Activated T-helper 1 cell treated with anti-CD3 and anti-CD28 coated beads, Interleukin-12 subunit alpha, Interleukin-12 subunit beta, Interleukin-2, Interleukin-4 antibody, amounts not matched to agents 30 ng/mL and 10 ng/mL and 1 ng/mL, durations not matched to agents 14 hours and 24 hours and 36 hours (primary cell): ENCODE results near the gene CAPRIN2. TPM values are rescaled to one million over a fixed set of nuclear protein-coding genes. Genes with fewer than 3 reads are reported as not detected.
A peak's percentile ranks its signal among the peaks of the same experiment; 100 is the strongest.

Source experiments
- DNase-seq: peaks from one replicate; pipeline ENCODE4 v3.0.0; 2021; ENCODE audit warnings: low spot score
- H3K27ac Mint-ChIP-seq: one replicate; pipeline ENCODE4 v1.8.0; 2021; ENCODE audit warnings: mild to moderate bottlenecking, mixed read lengths
- H3K27me3 Mint-ChIP-seq: one replicate; pipeline ENCODE4 v1.8.0; 2022; ENCODE audit warnings: mild to moderate bottlenecking, moderate library complexity, mixed read lengths; ENCODE audit not compliant: insufficient read depth
- H3K36me3 Mint-ChIP-seq: one replicate; pipeline ENCODE4 v1.8.0; 2021; ENCODE audit warnings: low read depth, mixed read lengths
- H3K4me1 Mint-ChIP-seq: one replicate; pipeline ENCODE4 v1.8.0; 2021; ENCODE audit warnings: low read depth, mixed read lengths
- H3K4me3 Mint-ChIP-seq: one replicate; pipeline ENCODE4 v1.8.0; 2021; ENCODE audit warnings: mild to moderate bottlenecking, moderate library complexity, mixed read lengths
- H3K9me3 Mint-ChIP-seq: one replicate; pipeline ENCODE4 v1.8.0; 2021; ENCODE audit warnings: mixed read lengths
- intact Hi-C: fragments of 100-400 bp; cut with micrococcal nuclease; formaldehyde crosslinking; loops from one replicate; pipeline ENCODE4 v1.15.1; 2024
- total RNA-seq: library from RNA; stranded (reverse); gene quantifications from 2 replicates; pipeline ENCODE4 v1.2.3, GENCODE V29; 2022

The CAPRIN2 gene
- total RNA-seq, 1 donor from 2014 or later = 9.1 TPM

DNA sequence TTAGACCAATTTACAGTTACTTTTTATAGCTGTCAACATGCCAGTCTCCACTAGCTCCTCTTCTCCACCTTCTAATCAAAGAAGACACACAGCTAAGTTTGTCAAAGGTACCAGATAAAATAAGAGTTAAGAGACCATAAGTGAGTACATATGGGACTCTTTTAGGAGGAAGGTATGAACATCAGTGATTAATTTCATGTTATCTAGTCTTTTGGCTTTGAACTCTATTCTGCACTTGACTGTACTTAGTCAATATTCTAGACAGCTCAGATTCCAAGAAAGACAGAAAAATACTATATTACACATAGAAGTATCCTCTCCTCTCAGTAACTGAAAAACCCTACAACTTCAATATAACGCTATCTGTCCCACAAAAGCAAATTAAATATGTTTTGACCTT is 28.1 kb downstream of the CAPRIN2 start:
- no peaks in the 10 kb centered on the region for H3K27me3 Mint-ChIP-seq
- H3K9me3 Mint-ChIP-seq = no peaks in the 10 kb centered on the region
- no peak for DNase-seq
- no peak overlapping the region for H3K4me3 Mint-ChIP-seq
- no peak overlapping the region for H3K27ac Mint-ChIP-seq
- no peaks in the 10 kb centered on the region for H3K4me1 Mint-ChIP-seq
- peaks cover 4% of the 10 kb centered on the region for H3K36me3 Mint-ChIP-seq
- intact Hi-C loops = no loop called here

DNA sequence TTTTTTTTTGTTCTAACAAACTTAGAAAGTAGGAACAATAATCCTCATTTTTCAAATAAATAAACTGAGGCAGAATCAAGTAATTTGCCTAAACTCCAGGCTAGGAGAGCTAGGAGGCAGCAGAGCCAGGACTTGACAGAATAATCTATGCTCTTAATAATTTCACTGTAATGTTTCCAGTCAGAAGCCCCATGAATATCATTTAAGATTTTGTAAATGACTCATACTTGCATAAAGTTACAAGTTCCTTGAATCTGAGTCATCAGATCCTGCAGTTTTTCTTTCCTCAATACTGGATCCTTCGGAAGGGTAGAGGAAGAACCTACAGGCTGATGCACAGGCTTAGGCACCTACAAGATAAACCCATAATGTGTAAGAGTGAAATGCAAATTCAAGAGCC is 29.0 kb downstream of the CAPRIN2 start:
- Mint-ChIP-seq H3K36me3 (peaks cover 4% of the 10 kb centered on the region), H3K4me1 (no peaks in the 10 kb centered on the region), H3K9me3 (no peaks in the 10 kb centered on the region), H3K27ac (no peak overlapping the region), H3K27me3 (no peaks in the 10 kb centered on the region), H3K4me3 (no peak overlapping the region)
- DNase-seq = no peak
- intact Hi-C loops = no loop called here

- Mint-ChIP-seq H3K27me3 (no peaks in the 10 kb centered on the region), H3K4me1 (no peaks in the 10 kb centered on the region), H3K27ac (no peak overlapping the region), H3K9me3 (no peaks in the 10 kb centered on the region), H3K36me3 (peaks cover 7% of the 10 kb centered on the region), H3K4me3 (no peak overlapping the region)
- intact Hi-C loops = no loop called here
- DNase-seq = no peak
These were observed 35.7 kb downstream of the CAPRIN2 start for GRCh38 chr12:30719060-30719459.

GRCh38 chr12:30707613-30708342 is 47.0 kb downstream of the CAPRIN2 start:
- no peak overlapping the region for H3K4me3 Mint-ChIP-seq
- DNase-seq = no peak
- peaks cover 5% of the 10 kb centered on the region for H3K27me3 Mint-ChIP-seq
- intact Hi-C loops = no loop called here
- H3K36me3 Mint-ChIP-seq = peaks cover 2% of the 10 kb centered on the region
- H3K9me3 Mint-ChIP-seq = no peaks in the 10 kb centered on the region
- no peaks in the 10 kb centered on the region for H3K4me1 Mint-ChIP-seq
- no peak overlapping the region for H3K27ac Mint-ChIP-seq

- intact Hi-C loops = no loop called here
- H3K27me3 Mint-ChIP-seq = peaks cover 5% of the 10 kb centered on the region
- H3K4me1 Mint-ChIP-seq = no peaks in the 10 kb centered on the region
- peaks cover 2% of the 10 kb centered on the region for H3K36me3 Mint-ChIP-seq
- H3K9me3 Mint-ChIP-seq = no peaks in the 10 kb centered on the region
- no peak overlapping the region for H3K27ac Mint-ChIP-seq
- no peak for DNase-seq
- H3K4me3 Mint-ChIP-seq = no peak overlapping the region
These were observed 48.3 kb downstream of the CAPRIN2 start for GRCh38 chr12:30706476-30706875.

GRCh38 chr12:30701056-30701455 is 53.7 kb downstream of the CAPRIN2 start:
- intact Hi-C loops = no loop called here
- no peak for DNase-seq
- no peak overlapping the region for H3K27ac Mint-ChIP-seq
- no peaks in the 10 kb centered on the region for H3K36me3 Mint-ChIP-seq
- no peaks in the 10 kb centered on the region for H3K9me3 Mint-ChIP-seq
- peaks cover 5% of the 10 kb centered on the region for H3K4me1 Mint-ChIP-seq
- H3K27me3 Mint-ChIP-seq = peaks cover 11% of the 10 kb centered on the region
- no peak overlapping the region for H3K4me3 Mint-ChIP-seq

DNA sequence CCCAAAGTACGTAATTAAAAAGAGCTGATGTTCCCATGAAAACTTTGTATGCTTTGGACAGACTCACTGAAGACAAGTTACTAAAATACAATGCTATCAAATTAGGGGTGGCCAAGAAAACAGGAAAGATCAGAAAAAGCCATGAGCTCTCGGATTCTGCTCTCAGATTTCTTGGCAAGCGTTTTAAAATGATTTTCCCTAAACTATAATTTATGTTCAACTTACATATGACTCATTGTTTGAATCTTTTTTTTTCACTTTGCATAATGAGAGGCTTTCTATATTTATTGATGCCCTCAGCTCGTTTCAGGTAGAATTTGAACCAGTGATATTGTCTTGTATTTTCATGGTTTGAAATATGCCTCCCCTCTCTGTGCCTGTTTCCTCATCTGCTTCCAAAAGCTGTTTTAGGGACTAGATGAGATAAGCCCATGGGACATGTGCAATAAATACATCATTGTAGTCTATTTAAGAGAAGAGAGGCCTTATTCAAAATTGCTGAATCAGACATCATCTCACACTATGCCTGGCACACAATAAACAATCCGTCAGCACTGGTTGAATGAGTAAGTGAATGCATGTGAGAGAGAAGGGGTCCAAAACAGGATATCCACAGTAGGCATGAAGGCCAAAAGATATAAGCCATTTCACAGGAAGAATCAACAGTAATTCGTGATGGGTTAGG is 54.4 kb downstream of the CAPRIN2 start:
- H3K27ac Mint-ChIP-seq = no peak overlapping the region
- peaks cover 9% of the 10 kb centered on the region for H3K4me1 Mint-ChIP-seq
- DNase-seq = no peak
- peaks cover 9% of the 10 kb centered on the region for H3K27me3 Mint-ChIP-seq
- no peaks in the 10 kb centered on the region for H3K36me3 Mint-ChIP-seq
- no peak overlapping the region for H3K4me3 Mint-ChIP-seq
- intact Hi-C loops = no loop called here
- no peaks in the 10 kb centered on the region for H3K9me3 Mint-ChIP-seq

DNA sequence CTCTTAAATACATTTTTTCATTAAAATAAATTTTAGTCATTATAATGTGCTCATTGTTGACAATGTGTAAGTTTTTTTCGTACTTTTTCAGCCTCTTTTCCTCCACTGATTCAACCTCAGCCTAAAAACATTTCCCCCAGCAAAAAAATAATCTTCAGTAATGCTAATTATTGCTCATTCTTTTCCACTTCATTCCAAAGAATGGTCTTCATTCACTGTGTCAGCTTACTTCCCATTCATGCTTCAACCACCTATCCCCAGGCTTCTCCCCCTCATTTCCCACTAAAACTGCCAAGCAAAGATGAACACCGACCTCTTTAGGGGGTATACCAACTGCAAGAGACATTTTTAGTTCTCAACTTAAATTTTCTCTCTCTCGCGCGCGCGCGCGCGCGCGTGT is 56.4 kb downstream of the CAPRIN2 start:
- H3K4me3 Mint-ChIP-seq = no peak overlapping the region
- intact Hi-C loops = loop anchor here (5.0 to 10.0 kb wide), 2 partner anchors 109 to 376 kb away; partner anchors contain the start of gene DDX11
- no peaks in the 10 kb centered on the region for H3K9me3 Mint-ChIP-seq
- peaks cover 6% of the 10 kb centered on the region for H3K27me3 Mint-ChIP-seq
- DNase-seq = no peak
- H3K4me1 Mint-ChIP-seq = peaks cover 25% of the 10 kb centered on the region
- no peaks in the 10 kb centered on the region for H3K36me3 Mint-ChIP-seq
- no peak overlapping the region for H3K27ac Mint-ChIP-seq

DNA sequence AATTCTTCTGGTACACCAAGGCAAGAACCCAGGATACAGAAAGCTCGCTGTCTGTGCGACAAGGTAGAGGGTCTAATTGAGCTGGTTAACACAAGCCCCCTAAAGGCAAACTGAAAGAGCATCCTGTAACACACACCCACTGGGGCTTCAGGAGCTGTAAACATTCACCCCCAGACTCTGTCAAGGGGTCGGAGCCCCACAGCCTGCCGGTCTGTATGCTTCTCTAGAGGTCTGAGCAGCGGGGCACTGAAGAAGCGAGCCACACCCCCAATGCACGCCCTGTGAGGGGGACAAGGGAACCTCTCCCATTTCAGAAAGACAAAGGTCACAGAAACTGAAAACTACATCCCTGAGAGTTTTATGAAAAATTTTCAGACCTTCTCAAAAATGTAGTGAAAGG is 57.8 kb downstream of the CAPRIN2 start:
- peak overlapping the region; percentile 25 for H3K4me3 Mint-ChIP-seq
- H3K36me3 Mint-ChIP-seq = no peaks in the 10 kb centered on the region
- H3K27ac Mint-ChIP-seq = no peak overlapping the region
- peaks cover 6% of the 10 kb centered on the region for H3K27me3 Mint-ChIP-seq
- DNase-seq = no peak
- peaks cover 34% of the 10 kb centered on the region for H3K4me1 Mint-ChIP-seq
- intact Hi-C loops = loop anchor here (5.0 to 10.0 kb wide), 2 partner anchors 110 to 378 kb away; partner anchors contain the start of gene DDX11
- H3K9me3 Mint-ChIP-seq = no peaks in the 10 kb centered on the region

GRCh38 chr12:30696486-30696885 is 58.3 kb downstream of the CAPRIN2 start:
- intact Hi-C loops = loop anchor here (5.0 to 10.0 kb wide), 2 partner anchors 111 to 378 kb away; partner anchors contain the start of gene DDX11
- Mint-ChIP-seq H3K27ac (no peak overlapping the region), H3K9me3 (no peaks in the 10 kb centered on the region), H3K4me1 (peaks cover 34% of the 10 kb centered on the region), H3K27me3 (peaks cover 6% of the 10 kb centered on the region), H3K4me3 (peak overlapping the region; percentile 96), H3K36me3 (no peaks in the 10 kb centered on the region)
- DNase-seq = no peak

- peaks cover 39% of the 10 kb centered on the region for H3K4me1 Mint-ChIP-seq
- H3K27ac Mint-ChIP-seq = peak overlapping the region; percentile 94
- no peak for DNase-seq
- no peaks in the 10 kb centered on the region for H3K36me3 Mint-ChIP-seq
- intact Hi-C loops = loop anchor here (5.0 to 10.0 kb wide), 2 partner anchors 111 to 379 kb away; partner anchors contain the start of gene DDX11
- H3K9me3 Mint-ChIP-seq = no peaks in the 10 kb centered on the region
- H3K27me3 Mint-ChIP-seq = peaks cover 6% of the 10 kb centered on the region
- peak overlapping the region; percentile 96 for H3K4me3 Mint-ChIP-seq
These were observed 58.7 kb downstream of the CAPRIN2 start for GRCh38 chr12:30696103-30696408.

DNA sequence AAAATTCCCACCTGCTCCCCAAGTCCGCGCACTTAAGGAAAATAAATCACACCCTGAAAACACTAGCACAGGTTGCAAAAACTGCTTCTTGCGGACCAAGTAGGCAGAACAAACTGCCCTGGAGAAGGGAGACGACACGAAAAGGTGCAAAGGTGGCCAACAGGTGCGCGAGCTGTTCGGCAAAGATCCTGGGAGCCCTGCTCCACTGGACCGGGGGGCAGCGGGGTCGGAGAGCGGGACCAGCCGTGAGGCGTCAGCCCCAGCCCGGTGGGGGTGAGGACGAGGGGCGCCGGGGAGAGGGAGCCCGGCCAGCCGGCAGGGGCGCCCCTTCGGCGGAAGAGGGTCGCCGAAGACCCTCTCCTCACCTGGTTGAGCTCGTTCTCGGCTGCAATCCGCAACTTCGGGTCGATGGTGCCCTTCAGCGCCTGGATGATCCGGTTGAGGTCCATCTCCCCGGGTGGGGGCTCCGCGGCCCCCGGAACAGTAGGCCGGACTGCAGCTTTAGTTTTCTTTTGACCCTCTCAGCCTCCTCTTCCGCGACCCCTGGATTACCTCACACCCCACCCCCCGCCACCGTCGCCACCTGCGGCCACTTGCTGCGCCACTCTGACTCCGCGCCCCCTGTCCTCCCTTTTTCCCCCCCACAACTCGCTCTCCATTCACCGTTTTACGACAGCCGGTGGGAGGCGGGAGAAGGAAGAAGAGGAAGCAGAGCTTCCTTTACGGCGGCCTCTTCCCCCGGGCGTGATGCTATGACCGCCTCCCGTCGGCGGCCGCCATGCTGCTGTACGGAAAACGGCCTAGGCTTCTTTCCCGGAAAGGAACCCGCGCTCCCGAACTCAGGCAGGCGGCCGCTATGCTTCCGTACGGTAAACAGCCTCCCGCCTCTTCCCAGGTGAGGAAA is 59.3 kb downstream of the CAPRIN2 start, which contains the start of gene IPO8:
Gene IPO8, minus strand, starts transcription at position 671 of the 904 bp plus-strand sequence. Its CDS starts 222 bp downstream, at position 449.
- intact Hi-C loops = loop anchor here (1.0 to 10.0 kb wide), 4 partner anchors 59 to 1315 kb away; partner anchors contain the start of genes CAPRIN2 and DDX11
- Mint-ChIP-seq H3K9me3 (no peaks in the 10 kb centered on the region), H3K27ac (peak within 1 kb of the TSS; percentile 94)

More for the DNA sequence above, 59.3 kb downstream of the CAPRIN2 start, which contains the start of gene IPO8:
- Mint-ChIP-seq H3K4me3 (peak within 1 kb of the TSS; percentile 96), H3K4me1 (peaks cover 40% of the 10 kb centered on the region), H3K27me3 (peaks cover 6% of the 10 kb centered on the region), H3K36me3 (no peaks in the 10 kb centered on the region)
- DNase-seq = peak; percentile 80
